IgD-negative memory B cell (primary cell): ENCODE measurements around the gene CRIM1. TPM values are rescaled to one million over a fixed set of nuclear protein-coding genes. Genes with fewer than 3 reads are reported as not detected.

Experiments used
- H3K27ac Mint-ChIP-seq, 3 donors: one replicate each; pipeline ENCODE4 v1.8.0; 2020 to 2022; ENCODE audit warnings: mild to moderate bottlenecking in 3 of 3, mixed read lengths in 3 of 3, moderate library complexity in 1 of 3
- H3K27me3 Mint-ChIP-seq: one replicate; pipeline ENCODE4 v1.8.0; 2021; ENCODE audit warnings: mixed read lengths
- H3K36me3 Mint-ChIP-seq: one replicate; pipeline ENCODE4 v1.8.0; 2020; ENCODE audit warnings: mild to moderate bottlenecking, mixed read lengths
- H3K4me1 Mint-ChIP-seq, 3 donors: one replicate each; pipeline ENCODE4 v1.8.0; 2020 to 2022; ENCODE audit warnings: mixed read lengths in 3 of 3, mild to moderate bottlenecking in 1 of 3
- H3K4me3 Mint-ChIP-seq, 4 donors: one replicate each; pipeline ENCODE4 v1.8.0; 2020 to 2022; ENCODE audit warnings: mild to moderate bottlenecking in 4 of 4, mixed read lengths in 4 of 4, moderate library complexity in 3 of 4
- H3K9me3 Mint-ChIP-seq, 3 donors: one replicate each; pipeline ENCODE4 v1.8.0; 2020 to 2021; ENCODE audit warnings: mixed read lengths in 3 of 3, mild to moderate bottlenecking in 1 of 3
- polyA plus RNA-seq: library from polyadenylated mRNA; unstranded; fragments of 300-500 nt; fragmentation: Illumina TruSeq; gene quantifications from one replicate; pipeline ENCODE4 v1.2.3, GENCODE V29; 2021

CRIM1 gene
- polyA plus RNA-seq, 1 donor from 2014 or later = 0.26 TPM

GRCh38 chr2:36389577-36389976 is 34.0 kb downstream of the CRIM1 start:
- H3K4me1 Mint-ChIP-seq = peaks cover 0 to 3% (median 0%) of the 10 kb centered on the region in 3 donors
- no peak overlapping the region for H3K4me3 Mint-ChIP-seq
- peaks cover 2% of the 10 kb centered on the region for H3K27me3 Mint-ChIP-seq
- H3K9me3 Mint-ChIP-seq = no peaks in the 10 kb centered on the region
- H3K36me3 Mint-ChIP-seq = peaks cover 2% of the 10 kb centered on the region
- no peak overlapping the region for H3K27ac Mint-ChIP-seq

GRCh38 chr2:36392571-36393255 is 37.1 kb downstream of the CRIM1 start:
- Mint-ChIP-seq H3K4me3 (no peak overlapping the region), H3K4me1 (peaks cover 0 to 2% (median 0%) of the 10 kb centered on the region in 3 donors), H3K36me3 (peaks cover 2% of the 10 kb centered on the region), H3K9me3 (no peaks in the 10 kb centered on the region), H3K27me3 (peaks cover 2% of the 10 kb centered on the region), H3K27ac (no peak overlapping the region)

- peaks cover 2% of the 10 kb centered on the region for H3K27me3 Mint-ChIP-seq
- no peaks in the 10 kb centered on the region for H3K9me3 Mint-ChIP-seq
- no peak overlapping the region for H3K4me3 Mint-ChIP-seq
- H3K27ac Mint-ChIP-seq = peak overlapping the region in 1 of 3 donors; percentile 2
- no peaks in the 10 kb centered on the region for H3K4me1 Mint-ChIP-seq
- peaks cover 2% of the 10 kb centered on the region for H3K36me3 Mint-ChIP-seq
Observed at GRCh38 chr2:36393738-36394256, 38.2 kb downstream of the CRIM1 start.

GRCh38 chr2:36394804-36395203 is 39.2 kb downstream of the CRIM1 start:
- peaks cover 2% of the 10 kb centered on the region for H3K27me3 Mint-ChIP-seq
- no peak overlapping the region for H3K27ac Mint-ChIP-seq
- H3K4me3 Mint-ChIP-seq = no peak overlapping the region
- H3K9me3 Mint-ChIP-seq = no peaks in the 10 kb centered on the region
- H3K36me3 Mint-ChIP-seq = peaks cover 2% of the 10 kb centered on the region
- H3K4me1 Mint-ChIP-seq = no peaks in the 10 kb centered on the region

GRCh38 chr2:36395866-36396265 is 40.3 kb downstream of the CRIM1 start:
- H3K4me3 Mint-ChIP-seq = no peak overlapping the region
- peaks cover 2% of the 10 kb centered on the region for H3K27me3 Mint-ChIP-seq
- no peaks in the 10 kb centered on the region for H3K9me3 Mint-ChIP-seq
- no peaks in the 10 kb centered on the region for H3K4me1 Mint-ChIP-seq
- peak overlapping the region in 1 of 3 donors; percentile 28 for H3K27ac Mint-ChIP-seq
- H3K36me3 Mint-ChIP-seq = no peaks in the 10 kb centered on the region

- H3K27me3 Mint-ChIP-seq = peaks cover 2% of the 10 kb centered on the region
- H3K4me3 Mint-ChIP-seq = no peak overlapping the region
- H3K4me1 Mint-ChIP-seq = no peaks in the 10 kb centered on the region
- no peaks in the 10 kb centered on the region for H3K36me3 Mint-ChIP-seq
- H3K27ac Mint-ChIP-seq = no peak overlapping the region
- no peaks in the 10 kb centered on the region for H3K9me3 Mint-ChIP-seq
Observed at GRCh38 chr2:36396878-36397539, 41.4 kb downstream of the CRIM1 start.

GRCh38 chr2:36397728-36398413 is 42.3 kb downstream of the CRIM1 start:
- Mint-ChIP-seq H3K9me3 (no peaks in the 10 kb centered on the region), H3K27ac (no peak overlapping the region), H3K4me1 (no peaks in the 10 kb centered on the region), H3K36me3 (no peaks in the 10 kb centered on the region), H3K4me3 (no peak overlapping the region), H3K27me3 (peaks cover 2% of the 10 kb centered on the region)

GRCh38 chr2:36399050-36399449 is 43.5 kb downstream of the CRIM1 start:
- H3K27me3 Mint-ChIP-seq = no peaks in the 10 kb centered on the region
- no peaks in the 10 kb centered on the region for H3K9me3 Mint-ChIP-seq
- H3K4me1 Mint-ChIP-seq = no peaks in the 10 kb centered on the region
- H3K27ac Mint-ChIP-seq = no peak overlapping the region
- H3K36me3 Mint-ChIP-seq = no peaks in the 10 kb centered on the region
- no peak overlapping the region for H3K4me3 Mint-ChIP-seq

- Mint-ChIP-seq H3K9me3 (no peaks in the 10 kb centered on the region), H3K4me3 (no peak overlapping the region), H3K36me3 (no peaks in the 10 kb centered on the region), H3K27me3 (no peaks in the 10 kb centered on the region), H3K27ac (no peak overlapping the region), H3K4me1 (peaks cover 0 to 6% (median 5%) of the 10 kb centered on the region in 3 donors)
Observed at GRCh38 chr2:36403675-36404230, 48.2 kb downstream of the CRIM1 start.

GRCh38 chr2:36404318-36404717 is 48.7 kb downstream of the CRIM1 start:
- Mint-ChIP-seq H3K27me3 (no peaks in the 10 kb centered on the region), H3K36me3 (no peaks in the 10 kb centered on the region), H3K4me1 (peaks cover 0 to 6% (median 5%) of the 10 kb centered on the region in 3 donors)

GRCh38 chr2:36404754-36405153 is 49.2 kb downstream of the CRIM1 start:
- Mint-ChIP-seq H3K4me3 (peak overlapping the region in 1 of 4 donors; percentile 33), H3K27me3 (no peaks in the 10 kb centered on the region), H3K27ac (no peak overlapping the region), H3K9me3 (no peaks in the 10 kb centered on the region), H3K4me1 (peaks cover 0 to 6% (median 5%) of the 10 kb centered on the region in 3 donors), H3K36me3 (no peaks in the 10 kb centered on the region)

More at GRCh38 chr2:36404318-36404717, 48.7 kb downstream of the CRIM1 start:
- peak overlapping the region in 2 of 4 donors; percentile 14 to 33 for H3K4me3 Mint-ChIP-seq
- no peak overlapping the region for H3K27ac Mint-ChIP-seq
- no peaks in the 10 kb centered on the region for H3K9me3 Mint-ChIP-seq

- Mint-ChIP-seq H3K4me3 (no peak overlapping the region), H3K27ac (no peak overlapping the region), H3K4me1 (peaks cover 0 to 6% (median 5%) of the 10 kb centered on the region in 3 donors), H3K9me3 (no peaks in the 10 kb centered on the region), H3K36me3 (no peaks in the 10 kb centered on the region), H3K27me3 (no peaks in the 10 kb centered on the region)
Observed at GRCh38 chr2:36405183-36405582, 49.6 kb downstream of the CRIM1 start.

GRCh38 chr2:36406296-36406695 is 50.7 kb downstream of the CRIM1 start:
- peaks cover 0 to 6% (median 5%) of the 10 kb centered on the region in 3 donors for H3K4me1 Mint-ChIP-seq
- peak overlapping the region in 1 of 3 donors; percentile 43 for H3K27ac Mint-ChIP-seq
- H3K36me3 Mint-ChIP-seq = no peaks in the 10 kb centered on the region
- H3K27me3 Mint-ChIP-seq = no peaks in the 10 kb centered on the region
- no peaks in the 10 kb centered on the region for H3K9me3 Mint-ChIP-seq
- no peak overlapping the region for H3K4me3 Mint-ChIP-seq

- no peaks in the 10 kb centered on the region for H3K9me3 Mint-ChIP-seq
- no peak overlapping the region for H3K27ac Mint-ChIP-seq
- no peaks in the 10 kb centered on the region for H3K27me3 Mint-ChIP-seq
- peaks cover 0 to 6% (median 5%) of the 10 kb centered on the region in 3 donors for H3K4me1 Mint-ChIP-seq
- no peak overlapping the region for H3K4me3 Mint-ChIP-seq
- no peaks in the 10 kb centered on the region for H3K36me3 Mint-ChIP-seq
Observed at GRCh38 chr2:36407413-36407812, 51.8 kb downstream of the CRIM1 start.

- Mint-ChIP-seq H3K36me3 (no peaks in the 10 kb centered on the region), H3K9me3 (no peaks in the 10 kb centered on the region), H3K27me3 (no peaks in the 10 kb centered on the region), H3K4me3 (no peak overlapping the region), H3K27ac (no peak overlapping the region), H3K4me1 (peaks cover 0 to 6% (median 5%) of the 10 kb centered on the region in 3 donors)
Observed at GRCh38 chr2:36408198-36408703, 52.7 kb downstream of the CRIM1 start.
